ENCODE data around the gene KNDC1. TPM values are rescaled to one million over a fixed set of nuclear protein-coding genes. Genes with fewer than 3 reads are reported as not detected.

KNDC1 gene
- total and polyA plus RNA-seq, 2 experiments from 2014 or later: 1.8 to 16.0 TPM

DNA sequence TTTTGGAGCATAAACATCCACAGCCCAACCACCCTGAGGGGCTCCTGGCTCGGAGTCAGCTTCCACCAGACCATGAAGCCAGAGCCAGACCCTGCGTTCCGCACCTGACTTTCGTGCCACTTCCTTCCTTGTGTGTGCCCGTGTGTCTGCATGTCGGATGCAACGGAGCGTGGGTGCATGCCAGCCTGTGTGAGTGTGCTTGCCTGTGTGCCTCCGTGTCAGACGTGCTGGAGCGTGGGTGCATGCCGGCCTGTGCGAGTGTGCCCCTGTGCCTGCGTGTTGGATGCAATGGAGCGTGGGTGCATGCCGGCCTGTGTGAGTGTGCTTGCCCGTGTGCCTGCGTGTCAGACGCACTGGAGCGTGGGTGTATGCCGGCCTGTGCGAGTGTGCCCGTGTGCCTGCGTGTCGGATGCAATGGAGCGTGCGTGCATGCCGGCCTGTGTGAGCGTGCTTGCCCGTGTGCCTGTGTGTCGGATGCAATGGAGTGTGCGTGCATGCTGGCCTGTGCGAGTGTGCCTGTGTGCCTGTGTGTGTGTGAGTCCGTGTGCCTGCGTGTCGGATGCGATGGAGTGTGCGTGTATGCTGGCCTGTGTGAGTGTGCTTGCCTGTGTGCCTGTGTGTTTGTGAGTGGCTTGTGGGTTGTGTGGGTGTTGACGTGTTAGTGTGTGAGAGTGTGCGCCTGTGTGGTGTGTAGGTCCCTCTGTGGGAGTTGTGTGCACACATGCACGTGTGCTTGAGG lies 28.1 kb upstream of the KNDC1 start (continued):
- TF ChIP-seq ZNF462 (CRISPR knock-in tag; IDR thresholded peaks at IDR 0.05): no peak
- no peak for TF ChIP-seq JUNB (IDR thresholded peaks at IDR 0.05; ENCODE audit: unreplicated experiment)
- TF ChIP-seq EZH2phosphoT487 (IDR thresholded peaks at IDR 0.05; ENCODE audit: unreplicated experiment): no peak

- no peaks in the 10 kb centered on the region for H3K4me1 Mint-ChIP-seq
- Histone ChIP-seq H3K4me2 (no peak overlapping the region), H2AFZ (no peak overlapping the region), H3K27me3 (ENCODE audit: insufficient read depth) (no peaks in the 10 kb centered on the region), H3F3A (replicated peaks; ENCODE audit: low read depth) (no peaks in the 10 kb centered on the region), H3K27ac (ENCODE audit: low read depth) (no peak overlapping the region), H3K9me2 (ENCODE audit: insufficient read depth) (no peaks in the 10 kb centered on the region), H3K4me1 (ENCODE audit: insufficient read depth) (no peaks in the 10 kb centered on the region), H4K20me1 (replicated peaks; ENCODE audit: insufficient read depth) (no peaks in the 10 kb centered on the region), H3K79me2 (replicated peaks; ENCODE audit: insufficient read depth) (no peaks in the 10 kb centered on the region), H3K4me3 (no peak overlapping the region), H3K36me3 (ENCODE audit: insufficient read depth) (no peaks in the 10 kb centered on the region)
- H3K36me3 Mint-ChIP-seq (ENCODE audit: low read depth): no peaks in the 10 kb centered on the region
- ATAC-seq (no peak), DNase-seq (ENCODE audit: low spot score) (no peak)
- H3K9me3 Mint-ChIP-seq: no peaks in the 10 kb centered on the region; the same call in 1 of the 3 replicates
- H3K27ac Mint-ChIP-seq: no peak overlapping the region
- no peak overlapping the region for H3K4me3 Mint-ChIP-seq
- TF ChIP-seq, protein P1, sequence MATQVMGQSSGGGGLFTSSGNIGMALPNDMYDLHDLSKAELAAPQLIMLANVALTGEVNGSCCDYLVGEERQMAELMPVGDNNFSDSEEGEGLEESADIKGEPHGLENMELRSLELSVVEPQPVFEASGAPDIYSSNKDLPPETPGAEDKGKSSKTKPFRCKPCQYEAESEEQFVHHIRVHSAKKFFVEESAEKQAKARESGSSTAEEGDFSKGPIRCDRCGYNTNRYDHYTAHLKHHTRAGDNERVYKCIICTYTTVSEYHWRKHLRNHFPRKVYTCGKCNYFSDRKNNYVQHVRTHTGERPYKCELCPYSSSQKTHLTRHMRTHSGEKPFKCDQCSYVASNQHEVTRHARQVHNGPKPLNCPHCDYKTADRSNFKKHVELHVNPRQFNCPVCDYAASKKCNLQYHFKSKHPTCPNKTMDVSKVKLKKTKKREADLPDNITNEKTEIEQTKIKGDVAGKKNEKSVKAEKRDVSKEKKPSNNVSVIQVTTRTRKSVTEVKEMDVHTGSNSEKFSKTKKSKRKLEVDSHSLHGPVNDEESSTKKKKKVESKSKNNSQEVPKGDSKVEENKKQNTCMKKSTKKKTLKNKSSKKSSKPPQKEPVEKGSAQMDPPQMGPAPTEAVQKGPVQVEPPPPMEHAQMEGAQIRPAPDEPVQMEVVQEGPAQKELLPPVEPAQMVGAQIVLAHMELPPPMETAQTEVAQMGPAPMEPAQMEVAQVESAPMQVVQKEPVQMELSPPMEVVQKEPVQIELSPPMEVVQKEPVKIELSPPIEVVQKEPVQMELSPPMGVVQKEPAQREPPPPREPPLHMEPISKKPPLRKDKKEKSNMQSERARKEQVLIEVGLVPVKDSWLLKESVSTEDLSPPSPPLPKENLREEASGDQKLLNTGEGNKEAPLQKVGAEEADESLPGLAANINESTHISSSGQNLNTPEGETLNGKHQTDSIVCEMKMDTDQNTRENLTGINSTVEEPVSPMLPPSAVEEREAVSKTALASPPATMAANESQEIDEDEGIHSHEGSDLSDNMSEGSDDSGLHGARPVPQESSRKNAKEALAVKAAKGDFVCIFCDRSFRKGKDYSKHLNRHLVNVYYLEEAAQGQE (IDR thresholded peaks at IDR 0.05; ENCODE audit: unreplicated experiment): no peak
- TF ChIP-seq ZNF331 (CRISPR knock-in tag; IDR thresholded peaks at IDR 0.05; ENCODE audit: low read depth) (no peak), NANOG (IDR thresholded peaks at IDR 0.05; ENCODE audit: borderline replicate concordance) (no peak), JUNB (IDR thresholded peaks at IDR 0.05; ENCODE audit: unreplicated experiment) (no peak)
- peaks cover 11% of the 10 kb centered on the region for H3K27me3 Mint-ChIP-seq (ENCODE audit: insufficient read depth, low read depth, poor library complexity)
These were observed 27.3 kb upstream of the KNDC1 start for GRCh38 chr10:133132473-133133291.

Measured in GM23338 (cell line).